Esophagus squamous epithelium (tissue), 4 donors: Measurements from ENCODE around the gene LARGE1.

ENCODE experiments used
- POLR2A ChIP-seq, 4 donors: fragments of 450-650 bp; IDR thresholded peaks; one replicate each; pipeline ENCODE4 v1.6.1; 2017; ENCODE audit warnings: antibody characterized with exemption in 4 of 4, mild to moderate bottlenecking in 4 of 4, moderate library complexity in 3 of 4
- TF ChIP-seq, protein P1 (sequence below), 6 experiments: fragments of 450-650 bp in 4 of 6; fragments of 200-600 bp in 2 of 6; sonication (generic) in 2 of 6; IDR thresholded peaks; one replicate each; pipeline ENCODE4 v1.5.1; 2016 to 2019; ENCODE audit warnings: antibody characterized with exemption in 6 of 6, mild to moderate bottlenecking in 4 of 6, moderate library complexity in 4 of 6

DNA sequence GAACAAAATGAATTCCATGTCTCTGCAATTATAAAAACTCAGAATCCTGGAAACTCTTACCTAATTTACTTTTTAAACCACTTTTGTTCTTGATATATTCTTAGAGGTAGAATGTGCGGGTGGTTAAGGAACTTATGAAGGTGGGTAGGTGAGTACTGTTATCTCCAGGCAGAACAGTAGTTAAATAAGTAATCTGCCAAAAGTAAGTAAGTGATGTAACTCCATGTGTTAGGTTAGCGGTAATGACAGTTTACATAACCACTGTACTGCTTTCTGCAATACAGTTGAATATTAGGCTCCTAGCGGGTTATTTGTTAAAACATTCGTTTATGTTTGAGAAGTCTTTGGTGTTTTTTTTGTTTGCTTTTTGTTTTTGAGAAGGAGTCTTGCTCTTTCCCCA is 7.1 kb downstream of the LARGE1 start:
- TF ChIP-seq POLR2A (IDR thresholded peaks at IDR 0.05): no peak
- TF ChIP-seq, protein P1, sequence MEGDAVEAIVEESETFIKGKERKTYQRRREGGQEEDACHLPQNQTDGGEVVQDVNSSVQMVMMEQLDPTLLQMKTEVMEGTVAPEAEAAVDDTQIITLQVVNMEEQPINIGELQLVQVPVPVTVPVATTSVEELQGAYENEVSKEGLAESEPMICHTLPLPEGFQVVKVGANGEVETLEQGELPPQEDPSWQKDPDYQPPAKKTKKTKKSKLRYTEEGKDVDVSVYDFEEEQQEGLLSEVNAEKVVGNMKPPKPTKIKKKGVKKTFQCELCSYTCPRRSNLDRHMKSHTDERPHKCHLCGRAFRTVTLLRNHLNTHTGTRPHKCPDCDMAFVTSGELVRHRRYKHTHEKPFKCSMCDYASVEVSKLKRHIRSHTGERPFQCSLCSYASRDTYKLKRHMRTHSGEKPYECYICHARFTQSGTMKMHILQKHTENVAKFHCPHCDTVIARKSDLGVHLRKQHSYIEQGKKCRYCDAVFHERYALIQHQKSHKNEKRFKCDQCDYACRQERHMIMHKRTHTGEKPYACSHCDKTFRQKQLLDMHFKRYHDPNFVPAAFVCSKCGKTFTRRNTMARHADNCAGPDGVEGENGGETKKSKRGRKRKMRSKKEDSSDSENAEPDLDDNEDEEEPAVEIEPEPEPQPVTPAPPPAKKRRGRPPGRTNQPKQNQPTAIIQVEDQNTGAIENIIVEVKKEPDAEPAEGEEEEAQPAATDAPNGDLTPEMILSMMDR (IDR thresholded peaks at IDR 0.05): no peak
